NCI-H2081 treated with DMSO at 0.1 percent for 48 hours (cell line): Measurements from ENCODE around the gene GNAO1.

Experiments
- DNase-seq: peaks from one replicate; lab custom pipeline; 2025; lab: John Stamatoyannopoulos, UW

GNAO1 gene

GRCh38 chr16:56400458-56400857 is 209.2 kb downstream of the GNAO1 start:
- DNase-seq: no peak

GRCh38 chr16:56401482-56401881 is 210.2 kb downstream of the GNAO1 start:
- no peak for DNase-seq

- DNase-seq: no peak
Measured at GRCh38 chr16:56405977-56406672, 214.8 kb downstream of the GNAO1 start.
